SK-N-SH (cell line): ENCODE results near the gene RER1.

Source experiments
- CTCF ChIP-seq: fragments of 200-600 bp; sonication (generic); IDR thresholded peaks from 2 replicates; pipeline ENCODE4 v1.6.1; 2017; ENCODE audit warnings: antibody characterized with exemption, mild to moderate bottlenecking, moderate library complexity
- FOXJ3 ChIP-seq: sonication (generic); formaldehyde crosslinking; IDR thresholded peaks from 2 replicates; pipeline ENCODE4 v1.5.1; 2020; ENCODE audit warnings: mild to moderate bottlenecking, missing genetic modification reagents
- NRF1 ChIP-seq: IDR thresholded peaks from 2 replicates; pipeline ENCODE4 v1.6.1; 2012; ENCODE audit warnings: low read depth, mild to moderate bottlenecking, low read length
- POLR2AphosphoS5 ChIP-seq: IDR thresholded peaks from 2 replicates; pipeline ENCODE4 v1.6.1; 2012; ENCODE audit warnings: low read depth, low read length
- RAD21 ChIP-seq: IDR thresholded peaks from 2 replicates; pipeline ENCODE4 v1.6.1; 2012; ENCODE audit warnings: mild to moderate bottlenecking, low read length
- RFX5 ChIP-seq: IDR thresholded peaks from 2 replicates; pipeline ENCODE4 v1.6.1; 2012; ENCODE audit warnings: mild to moderate bottlenecking, improper control_type of control experiment, low read length
- TEAD4 ChIP-seq: IDR thresholded peaks from 2 replicates; pipeline ENCODE4 v1.4.0; 2012; ENCODE audit warnings: mild to moderate bottlenecking, borderline replicate concordance; ENCODE audit not compliant: insufficient read depth
- TF ChIP-seq, protein P1 (sequence below): IDR thresholded peaks from 2 replicates; pipeline ENCODE4 v1.6.1; 2012; ENCODE audit warnings: mild to moderate bottlenecking, low read depth, low read length, moderate library complexity

- TF ChIP-seq RFX5 (no peak), NRF1 (no peak), CTCF (no peak), FOXJ3 (CRISPR knock-in tag) (no peak), RAD21 (no peak), POLR2AphosphoS5 (no peak), TEAD4 (no peak)
- TF ChIP-seq, protein P1, sequence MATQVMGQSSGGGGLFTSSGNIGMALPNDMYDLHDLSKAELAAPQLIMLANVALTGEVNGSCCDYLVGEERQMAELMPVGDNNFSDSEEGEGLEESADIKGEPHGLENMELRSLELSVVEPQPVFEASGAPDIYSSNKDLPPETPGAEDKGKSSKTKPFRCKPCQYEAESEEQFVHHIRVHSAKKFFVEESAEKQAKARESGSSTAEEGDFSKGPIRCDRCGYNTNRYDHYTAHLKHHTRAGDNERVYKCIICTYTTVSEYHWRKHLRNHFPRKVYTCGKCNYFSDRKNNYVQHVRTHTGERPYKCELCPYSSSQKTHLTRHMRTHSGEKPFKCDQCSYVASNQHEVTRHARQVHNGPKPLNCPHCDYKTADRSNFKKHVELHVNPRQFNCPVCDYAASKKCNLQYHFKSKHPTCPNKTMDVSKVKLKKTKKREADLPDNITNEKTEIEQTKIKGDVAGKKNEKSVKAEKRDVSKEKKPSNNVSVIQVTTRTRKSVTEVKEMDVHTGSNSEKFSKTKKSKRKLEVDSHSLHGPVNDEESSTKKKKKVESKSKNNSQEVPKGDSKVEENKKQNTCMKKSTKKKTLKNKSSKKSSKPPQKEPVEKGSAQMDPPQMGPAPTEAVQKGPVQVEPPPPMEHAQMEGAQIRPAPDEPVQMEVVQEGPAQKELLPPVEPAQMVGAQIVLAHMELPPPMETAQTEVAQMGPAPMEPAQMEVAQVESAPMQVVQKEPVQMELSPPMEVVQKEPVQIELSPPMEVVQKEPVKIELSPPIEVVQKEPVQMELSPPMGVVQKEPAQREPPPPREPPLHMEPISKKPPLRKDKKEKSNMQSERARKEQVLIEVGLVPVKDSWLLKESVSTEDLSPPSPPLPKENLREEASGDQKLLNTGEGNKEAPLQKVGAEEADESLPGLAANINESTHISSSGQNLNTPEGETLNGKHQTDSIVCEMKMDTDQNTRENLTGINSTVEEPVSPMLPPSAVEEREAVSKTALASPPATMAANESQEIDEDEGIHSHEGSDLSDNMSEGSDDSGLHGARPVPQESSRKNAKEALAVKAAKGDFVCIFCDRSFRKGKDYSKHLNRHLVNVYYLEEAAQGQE = no peak
Observed at GRCh38 chr1:2351723-2352122, 39.9 kb upstream of the RER1 start.
